ENCODE measurements around the gene IGF2BP2. TPM values are rescaled to one million over a fixed set of nuclear protein-coding genes. Genes with fewer than 3 reads are reported as not detected.

The IGF2BP2 gene
- total and polyA plus RNA-seq, 9 of the 15 experiments (the other 6 are each of a cell fraction or from before 2014, with no cell fraction given), result 3.2 to 59.6 (median 30.5) TPM

- TF ChIP-seq BHLHE40 (IDR thresholded peaks at IDR 0.05; ENCODE audit: low read length) (no peak), NFE2L1 (tag; IDR thresholded peaks at IDR 0.05; ENCODE audit: borderline replicate concordance, low read depth) (no peak), SMARCA5 (IDR thresholded peaks at IDR 0.05) (no peak), ZNF316 (IDR thresholded peaks at IDR 0.05) (no peak), MLLT1 (IDR thresholded peaks at IDR 0.05) (no peak), ZNF589 (CRISPR knock-in tag; IDR thresholded peaks at IDR 0.05; ENCODE audit: low read depth) (no peak), ARID3B (CRISPR knock-in tag; IDR thresholded peaks at IDR 0.05; ENCODE audit: borderline replicate concordance) (no peak), POLR2A (conservative IDR thresholded peaks at IDR 0.05) (peak; percentile 71), HDAC3 (IDR thresholded peaks at IDR 0.05; ENCODE audit: borderline replicate concordance, partially characterized antibody) (no peak), NR2F6 (CRISPR knock-in tag; IDR thresholded peaks at IDR 0.05) (no peak), KLF1 (tag; IDR thresholded peaks at IDR 0.05) (no peak), ARHGAP35 (IDR thresholded peaks at IDR 0.05; ENCODE audit: partially characterized antibody) (no peak), HMG20A (CRISPR knock-in tag; conservative IDR thresholded peaks at IDR 0.05) (no peak), ZNF766 (CRISPR knock-in tag; conservative IDR thresholded peaks at IDR 0.05) (peak; percentile 61), GABPA (tag; conservative IDR thresholded peaks at IDR 0.05; ENCODE audit: low read depth) (peak; percentile 72), SMC3 (conservative IDR thresholded peaks at IDR 0.05; ENCODE audit: insufficient read depth, low read depth, low read length) (no peak), DACH1 (IDR thresholded peaks at IDR 0.05; ENCODE audit: partially characterized antibody) (no peak), SIN3A (IDR thresholded peaks at IDR 0.05; ENCODE audit: borderline replicate concordance in 2 of 2, control insufficient read depth in 1 of 2, low read depth in 2 of 2, low read length in 2 of 2) (peak in 1 of 2 experiments; percentile 63; a peak in 1 of 4 replicates), L3MBTL2 (IDR thresholded peaks at IDR 0.05) (no peak), UBTF (IDR thresholded peaks at IDR 0.05; ENCODE audit: borderline replicate concordance in 1 of 2, low read depth in 2 of 2, low read length in 2 of 2) (peak; percentile 85 to 94), SIRT6 (IDR thresholded peaks at IDR 0.05; ENCODE audit: low read depth, low read length) (no peak), MTA1 (IDR thresholded peaks at IDR 0.05; ENCODE audit: borderline replicate concordance) (no peak), DMBX1 (CRISPR knock-in tag; IDR thresholded peaks at IDR 0.05; ENCODE audit: borderline replicate concordance) (no peak), CBX5 (IDR thresholded peaks at IDR 0.05; ENCODE audit: borderline replicate concordance, low read depth) (no peak), CTBP1 (IDR thresholded peaks at IDR 0.05; ENCODE audit: borderline replicate concordance) (peak; percentile 79)
These were observed at the start of gene IGF2BP2 (continued) for GRCh38 chr3:185825006-185825638.
